ENCODE measurements around the gene FHIP1B.

- TF ChIP-seq, protein P1, sequence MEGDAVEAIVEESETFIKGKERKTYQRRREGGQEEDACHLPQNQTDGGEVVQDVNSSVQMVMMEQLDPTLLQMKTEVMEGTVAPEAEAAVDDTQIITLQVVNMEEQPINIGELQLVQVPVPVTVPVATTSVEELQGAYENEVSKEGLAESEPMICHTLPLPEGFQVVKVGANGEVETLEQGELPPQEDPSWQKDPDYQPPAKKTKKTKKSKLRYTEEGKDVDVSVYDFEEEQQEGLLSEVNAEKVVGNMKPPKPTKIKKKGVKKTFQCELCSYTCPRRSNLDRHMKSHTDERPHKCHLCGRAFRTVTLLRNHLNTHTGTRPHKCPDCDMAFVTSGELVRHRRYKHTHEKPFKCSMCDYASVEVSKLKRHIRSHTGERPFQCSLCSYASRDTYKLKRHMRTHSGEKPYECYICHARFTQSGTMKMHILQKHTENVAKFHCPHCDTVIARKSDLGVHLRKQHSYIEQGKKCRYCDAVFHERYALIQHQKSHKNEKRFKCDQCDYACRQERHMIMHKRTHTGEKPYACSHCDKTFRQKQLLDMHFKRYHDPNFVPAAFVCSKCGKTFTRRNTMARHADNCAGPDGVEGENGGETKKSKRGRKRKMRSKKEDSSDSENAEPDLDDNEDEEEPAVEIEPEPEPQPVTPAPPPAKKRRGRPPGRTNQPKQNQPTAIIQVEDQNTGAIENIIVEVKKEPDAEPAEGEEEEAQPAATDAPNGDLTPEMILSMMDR (IDR thresholded peaks at IDR 0.05): no peak
- no peak for TF ChIP-seq POLR2AphosphoS5 (IDR thresholded peaks at IDR 0.05; ENCODE audit: low read depth, low read length)
- no peak for TF ChIP-seq TCF7L2 (IDR thresholded peaks at IDR 0.05; ENCODE audit: low read depth, low read length)
Measured at GRCh38 chr11:6237761-6238302, 3.4 kb upstream of the FHIP1B start.

All from Panc1 (cell line).